K562 (cell line): ENCODE results near the gene LOXL3. TPM values are rescaled to one million over a fixed set of nuclear protein-coding genes. Genes with fewer than 3 reads are reported as not detected.

Experiments used
- BMI1 ChIP-seq: fragments of 150-350 bp; IDR thresholded peaks from 2 replicates; pipeline ENCODE4 v1.6.1; 2014; ENCODE audit warnings: low read length
- HDAC1 ChIP-seq, 2 experiments: fragments of 450-650 bp; IDR thresholded peaks; 2 replicates each; pipeline ENCODE4 v1.6.1; 2016 to 2017; ENCODE audit warnings: inconsistent platforms in 1 of 2, mild to moderate bottlenecking in 1 of 2, moderate library complexity in 1 of 2
- HMG20B ChIP-seq: fragments of 250-450 bp; sonication (Bioruptor Pico); IDR thresholded peaks from 2 replicates; pipeline ENCODE4 v1.5.0; 2021; ENCODE audit warnings: mild to moderate bottlenecking
- NFIC ChIP-seq: fragments of 450-650 bp; IDR thresholded peaks from 2 replicates; pipeline ENCODE4 v1.6.1; 2017; ENCODE audit warnings: mild to moderate bottlenecking, inconsistent platforms
- NFRKB ChIP-seq: fragments of 450-650 bp; IDR thresholded peaks from 2 replicates; pipeline ENCODE4 v1.6.1; 2016; ENCODE audit warnings: low read depth
- POLR2G ChIP-seq: fragments of 200-400 bp; formaldehyde crosslinking; IDR thresholded peaks from 2 replicates; pipeline ENCODE4 v1.6.1; 2017; ENCODE audit warnings: low read depth, mild to moderate bottlenecking, antibody characterized with exemption, low read length, moderate library complexity
- SMARCE1 ChIP-seq: fragments of 450-650 bp; IDR thresholded peaks from 2 replicates; pipeline ENCODE4 v1.7.1; 2016; ENCODE audit warnings: mild to moderate bottlenecking
- TBP ChIP-seq: optimal IDR thresholded peaks from 2 replicates; pipeline ENCODE3; 2011; ENCODE audit warnings: low read depth, low read length, improper control_type of control experiment
- TCF7L2 ChIP-seq: fragments of 150-350 bp; IDR thresholded peaks from 2 replicates; pipeline ENCODE4 v1.6.1; 2016; ENCODE audit warnings: low read depth, mild to moderate bottlenecking, low read length, moderate library complexity
- ZEB2 ChIP-seq: fragments of 450-650 bp; IDR thresholded peaks from 2 replicates; pipeline ENCODE4 v1.6.1; 2016
- ZNF644 ChIP-seq: fragments of 200-800 bp; sonication (Bioruptor generic); IDR thresholded peaks from 2 replicates; pipeline ENCODE4 v1.6.1; 2016; ENCODE audit warnings: low read depth, missing genetic modification characterization, missing compliant biosample characterization
- ZNF707 ChIP-seq: fragments of 250-450 bp; sonication (Bioruptor Pico); conservative IDR thresholded peaks from 2 replicates; pipeline ENCODE4 v1.8.0; 2022; ENCODE audit warnings: inconsistent platforms, mild to moderate bottlenecking, moderate library complexity
- polyA plus RNA-seq, 8 experiments: library from polyadenylated mRNA; depleted of rRNA in 4 of 8; stranded (reverse) in 5 of 8; unstranded in 3 of 8; fragments of >200 nt; fragmentation: Nextera tagmentation in 2 of 8; fragmentation: Illumina TruSeq in 1 of 8; extraction: Ambion mirVana in 2 of 8; extraction: Trizol in 1 of 8; gene quantifications; 2 replicates each; pipeline versions ENCODE4 v1.2.1 to v1.2.3, GENCODE V29; 2011 to 2014; ENCODE audit warnings: inconsistent platforms in 1 of 8, missing spikeins in 1 of 8
- total RNA-seq, 7 experiments: library from RNA; depleted of rRNA in 6 of 7; stranded (reverse); fragments of >200 nt in 6 of 7; fragmentation: Illumina TruSeq in 2 of 7; extraction: Trizol in 2 of 7; gene quantifications; 2 replicates each; pipeline versions ENCODE4 v1.2.1 to v1.2.3, GENCODE V29; 2011 to 2021; ENCODE audit warnings: low replicate concordance in 1 of 7
- TF ChIP-seq, protein P1 (sequence below), 2 experiments: IDR thresholded peaks in 1 of 2; conservative IDR thresholded peaks in 1 of 2; 2 replicates each; pipeline ENCODE4 v1.6.1; 2016; ENCODE audit warnings: low read depth in 2 of 2, mild to moderate bottlenecking in 1 of 2, missing compliant biosample characterization in 1 of 2, missing genetic modification characterization in 1 of 2, moderate library complexity in 1 of 2
- TF ChIP-seq, protein P2 (sequence below): IDR thresholded peaks from 2 replicates; pipeline ENCODE4 v1.6.1; 2014; ENCODE audit warnings: antibody characterized with exemption
- TF ChIP-seq, protein P3 (sequence below): conservative IDR thresholded peaks from 2 replicates; pipeline ENCODE4 v1.6.1; 2011; ENCODE audit warnings: low read depth, mild to moderate bottlenecking, low read length; ENCODE audit not compliant: control insufficient read depth
- TF ChIP-seq, protein P4 (sequence below): fragments of 450-650 bp; formaldehyde crosslinking; conservative IDR thresholded peaks from 2 replicates; pipeline ENCODE4 v1.4.0; 2022; ENCODE audit warnings: mild to moderate bottlenecking, missing genetic modification characterization
- TF ChIP-seq, protein P5 (sequence below): fragments of 450-650 bp; IDR thresholded peaks from 2 replicates; pipeline ENCODE4 v1.6.1; 2016; ENCODE audit warnings: low read depth, mild to moderate bottlenecking, moderate library complexity
- TF ChIP-seq, protein P6 (sequence below): fragments of 200-800 bp; sonication (Bioruptor generic); IDR thresholded peaks from 2 replicates; pipeline ENCODE4 v1.6.1; 2017; ENCODE audit warnings: missing genetic modification characterization, missing compliant biosample characterization

Gene LOXL3
- total and polyA plus RNA-seq, 9 of the 15 experiments (the other 6 are each of a cell fraction or from before 2014, with no cell fraction given), result 0.22 to 0.99 (median 0.31) TPM

DNA sequence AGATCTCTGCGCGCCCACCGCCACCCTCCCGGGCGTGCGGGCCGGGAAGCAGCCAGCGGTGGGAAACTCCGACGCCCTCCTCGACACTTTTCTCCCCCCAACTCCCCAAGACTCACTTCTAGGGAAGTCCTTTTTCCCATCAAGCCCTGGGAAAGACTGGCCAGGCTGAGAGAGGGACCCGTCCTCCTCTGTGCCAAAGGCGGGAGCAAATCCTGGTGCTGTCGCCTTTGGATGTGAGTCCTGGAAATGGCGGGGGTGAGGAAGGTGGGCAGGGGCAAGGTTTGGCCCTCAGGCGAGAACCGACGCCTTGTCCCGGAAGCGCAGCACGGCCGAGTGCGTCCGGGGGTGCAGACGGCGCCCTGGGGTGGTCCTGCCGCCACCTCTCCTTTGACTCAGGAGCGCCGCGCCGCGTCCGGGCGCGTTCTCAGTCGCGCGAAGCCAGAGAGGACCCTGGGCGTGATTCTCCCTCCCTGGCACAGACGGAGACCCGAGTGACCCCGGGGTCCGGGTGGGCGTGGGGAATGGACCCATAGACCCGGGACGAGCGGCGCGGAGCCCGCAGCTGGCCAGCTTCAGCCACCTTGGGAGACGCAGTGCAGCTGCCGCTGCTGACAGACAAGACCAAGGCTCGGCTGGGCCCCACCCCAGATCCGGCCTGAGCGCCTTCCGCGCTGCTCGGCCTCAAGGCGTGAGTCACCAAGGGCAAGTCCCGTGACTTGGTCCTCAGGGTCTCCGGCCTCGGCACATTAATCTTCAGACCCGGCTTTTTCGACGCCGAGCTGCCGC lies 50.8 kb downstream of the LOXL3 start (continued):
- TF ChIP-seq ZEB2, result 0 out of 2 replicates have a peak, but pooled peaks have one; percentile 13
- TF ChIP-seq POLR2G, result peak; percentile 97
- TF ChIP-seq HDAC1 (IDR thresholded peaks at IDR 0.05), result peak in 1 of 2 experiments; percentile 37; a peak in 2 of 4 replicates
- TF ChIP-seq TCF7L2, result 0 out of 2 replicates have a peak, but pooled peaks have one; percentile 7
- TF ChIP-seq, protein P1, sequence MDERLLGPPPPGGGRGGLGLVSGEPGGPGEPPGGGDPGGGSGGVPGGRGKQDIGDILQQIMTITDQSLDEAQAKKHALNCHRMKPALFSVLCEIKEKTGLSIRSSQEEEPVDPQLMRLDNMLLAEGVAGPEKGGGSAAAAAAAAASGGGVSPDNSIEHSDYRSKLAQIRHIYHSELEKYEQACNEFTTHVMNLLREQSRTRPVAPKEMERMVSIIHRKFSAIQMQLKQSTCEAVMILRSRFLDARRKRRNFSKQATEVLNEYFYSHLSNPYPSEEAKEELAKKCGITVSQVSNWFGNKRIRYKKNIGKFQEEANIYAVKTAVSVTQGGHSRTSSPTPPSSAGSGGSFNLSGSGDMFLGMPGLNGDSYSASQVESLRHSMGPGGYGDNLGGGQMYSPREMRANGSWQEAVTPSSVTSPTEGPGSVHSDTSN (CRISPR knock-in tag; IDR thresholded peaks at IDR 0.05; ENCODE audit: low read depth), result no peak
- TF ChIP-seq, protein P1 (tag; conservative IDR thresholded peaks at IDR 0.05; ENCODE audit: low read depth), result peak; percentile 41; the same call in 1 of the 2 replicates
- TF ChIP-seq SMARCE1, result peak; percentile 76
- no peak for TF ChIP-seq BMI1
- TF ChIP-seq, protein P2, sequence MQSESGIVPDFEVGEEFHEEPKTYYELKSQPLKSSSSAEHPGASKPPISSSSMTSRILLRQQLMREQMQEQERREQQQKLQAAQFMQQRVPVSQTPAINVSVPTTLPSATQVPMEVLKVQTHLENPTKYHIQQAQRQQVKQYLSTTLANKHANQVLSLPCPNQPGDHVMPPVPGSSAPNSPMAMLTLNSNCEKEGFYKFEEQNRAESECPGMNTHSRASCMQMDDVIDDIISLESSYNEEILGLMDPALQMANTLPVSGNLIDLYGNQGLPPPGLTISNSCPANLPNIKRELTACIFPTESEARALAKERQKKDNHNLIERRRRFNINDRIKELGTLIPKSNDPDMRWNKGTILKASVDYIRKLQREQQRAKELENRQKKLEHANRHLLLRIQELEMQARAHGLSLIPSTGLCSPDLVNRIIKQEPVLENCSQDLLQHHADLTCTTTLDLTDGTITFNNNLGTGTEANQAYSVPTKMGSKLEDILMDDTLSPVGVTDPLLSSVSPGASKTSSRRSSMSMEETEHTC, result peak; percentile 91
- TF ChIP-seq, protein P3, sequence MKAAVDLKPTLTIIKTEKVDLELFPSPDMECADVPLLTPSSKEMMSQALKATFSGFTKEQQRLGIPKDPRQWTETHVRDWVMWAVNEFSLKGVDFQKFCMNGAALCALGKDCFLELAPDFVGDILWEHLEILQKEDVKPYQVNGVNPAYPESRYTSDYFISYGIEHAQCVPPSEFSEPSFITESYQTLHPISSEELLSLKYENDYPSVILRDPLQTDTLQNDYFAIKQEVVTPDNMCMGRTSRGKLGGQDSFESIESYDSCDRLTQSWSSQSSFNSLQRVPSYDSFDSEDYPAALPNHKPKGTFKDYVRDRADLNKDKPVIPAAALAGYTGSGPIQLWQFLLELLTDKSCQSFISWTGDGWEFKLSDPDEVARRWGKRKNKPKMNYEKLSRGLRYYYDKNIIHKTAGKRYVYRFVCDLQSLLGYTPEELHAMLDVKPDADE, result 0 out of 2 replicates have a peak, but pooled peaks have one; percentile 47
- no peak for TF ChIP-seq ZNF707
- TF ChIP-seq ZNF644, result no peak
- 0 out of 2 replicates have a peak, but pooled peaks have one; percentile 4 for TF ChIP-seq NFIC
- TF ChIP-seq, protein P4, sequence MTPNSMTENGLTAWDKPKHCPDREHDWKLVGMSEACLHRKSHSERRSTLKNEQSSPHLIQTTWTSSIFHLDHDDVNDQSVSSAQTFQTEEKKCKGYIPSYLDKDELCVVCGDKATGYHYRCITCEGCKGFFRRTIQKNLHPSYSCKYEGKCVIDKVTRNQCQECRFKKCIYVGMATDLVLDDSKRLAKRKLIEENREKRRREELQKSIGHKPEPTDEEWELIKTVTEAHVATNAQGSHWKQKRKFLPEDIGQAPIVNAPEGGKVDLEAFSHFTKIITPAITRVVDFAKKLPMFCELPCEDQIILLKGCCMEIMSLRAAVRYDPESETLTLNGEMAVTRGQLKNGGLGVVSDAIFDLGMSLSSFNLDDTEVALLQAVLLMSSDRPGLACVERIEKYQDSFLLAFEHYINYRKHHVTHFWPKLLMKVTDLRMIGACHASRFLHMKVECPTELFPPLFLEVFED, result no peak
- TF ChIP-seq, protein P5, sequence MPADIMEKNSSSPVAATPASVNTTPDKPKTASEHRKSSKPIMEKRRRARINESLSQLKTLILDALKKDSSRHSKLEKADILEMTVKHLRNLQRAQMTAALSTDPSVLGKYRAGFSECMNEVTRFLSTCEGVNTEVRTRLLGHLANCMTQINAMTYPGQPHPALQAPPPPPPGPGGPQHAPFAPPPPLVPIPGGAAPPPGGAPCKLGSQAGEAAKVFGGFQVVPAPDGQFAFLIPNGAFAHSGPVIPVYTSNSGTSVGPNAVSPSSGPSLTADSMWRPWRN, result peak; percentile 46; the same call in 1 of the 2 replicates
- TF ChIP-seq HMG20B, result no peak
- peak; percentile 68 for TF ChIP-seq NFRKB
- TF ChIP-seq TBP, result peak; percentile 77
- TF ChIP-seq, protein P6, sequence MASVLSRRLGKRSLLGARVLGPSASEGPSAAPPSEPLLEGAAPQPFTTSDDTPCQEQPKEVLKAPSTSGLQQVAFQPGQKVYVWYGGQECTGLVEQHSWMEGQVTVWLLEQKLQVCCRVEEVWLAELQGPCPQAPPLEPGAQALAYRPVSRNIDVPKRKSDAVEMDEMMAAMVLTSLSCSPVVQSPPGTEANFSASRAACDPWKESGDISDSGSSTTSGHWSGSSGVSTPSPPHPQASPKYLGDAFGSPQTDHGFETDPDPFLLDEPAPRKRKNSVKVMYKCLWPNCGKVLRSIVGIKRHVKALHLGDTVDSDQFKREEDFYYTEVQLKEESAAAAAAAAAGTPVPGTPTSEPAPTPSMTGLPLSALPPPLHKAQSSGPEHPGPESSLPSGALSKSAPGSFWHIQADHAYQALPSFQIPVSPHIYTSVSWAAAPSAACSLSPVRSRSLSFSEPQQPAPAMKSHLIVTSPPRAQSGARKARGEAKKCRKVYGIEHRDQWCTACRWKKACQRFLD (CRISPR knock-in tag), result no peak
